GM13976 (cell line): ENCODE measurements around the gene SPPL2C.

Experiments
- DNase-seq: peaks from one replicate; pipeline ENCODE4 v3.0.0; 2012; ENCODE audit warnings: low spot score
- CTCF ChIP-seq: IDR thresholded peaks from 2 replicates; pipeline ENCODE4 v1.5.1; 2012; ENCODE audit warnings: borderline replicate concordance, mild to moderate bottlenecking; ENCODE audit not compliant: insufficient read depth; ENCODE audit errors: extremely low read depth, missing control alignments, control extremely low read depth
- in situ Hi-C: fragments of 300-500 bp; cut with MboI; formaldehyde crosslinking; loops from one replicate; pipeline ENCODE4 v1.12.0; 2022; ENCODE audit warnings: low sequenced_read_pairs, mixed read lengths, inconsistent platforms; ENCODE audit not compliant: unreplicated experiment

Gene SPPL2C

GRCh38 chr17:45841186-45841585, 3.5 kb upstream of the SPPL2C start:
- no peak for DNase-seq
- in situ Hi-C loops = loop anchor here (25.0 kb wide), 2 partner anchors 429 to 629 kb away; partner anchors contain the start of gene FMNL1
- TF ChIP-seq CTCF = no peak

GRCh38 chr17:45841883-45842525, 2.7 kb upstream of the SPPL2C start:
- in situ Hi-C loops = loop anchor here (25.0 kb wide), 2 partner anchors 430 to 630 kb away; partner anchors contain the start of gene FMNL1
- DNase-seq = no peak
- no peak for TF ChIP-seq CTCF

- in situ Hi-C loops = loop anchor here (25.0 kb wide), 2 partner anchors 431 to 631 kb away; partner anchors contain the start of gene FMNL1
- TF ChIP-seq CTCF = no peak
- no peak for DNase-seq
These were observed 959 bp upstream of the SPPL2C start for GRCh38 chr17:45843722-45844121.

GRCh38 chr17:45845376-45846185, 900 bp downstream of the SPPL2C start:
- no peak for TF ChIP-seq CTCF
- in situ Hi-C loops = loop anchor here (25.0 kb wide), 2 partner anchors 433 to 633 kb away; partner anchors contain the start of gene FMNL1
- no peak for DNase-seq

- in situ Hi-C loops = loop anchor here (25.0 kb wide), 2 partner anchors 434 to 634 kb away; partner anchors contain the start of gene FMNL1
- no peak for TF ChIP-seq CTCF
- DNase-seq = no peak
These were observed 1.5 kb downstream of the SPPL2C start for GRCh38 chr17:45846223-45846622.

GRCh38 chr17:45846646-45847045, 2.0 kb downstream of the SPPL2C start:
- no peak for TF ChIP-seq CTCF
- no peak for DNase-seq
- in situ Hi-C loops = loop anchor here (25.0 kb wide), 2 partner anchors 434 to 634 kb away; partner anchors contain the start of gene FMNL1
